ENCODE measurements around the gene TMEM80.
"Not testable (repeated sequence)": the region's sequence is repeated elsewhere in the genome, so short reads cannot be mapped to it uniquely, and the experiment has no call there.

TMEM80 gene

GRCh38 chr11:679271-680207 lies 16.1 kb upstream of the TMEM80 start:
- DNase-seq (ENCODE audit: low read depth in 1 of 2, low spot score in 1 of 2), result no peak

GRCh38 chr11:680476-680875 lies 15.1 kb upstream of the TMEM80 start:
- no peak for DNase-seq (ENCODE audit: low read depth in 1 of 2, low spot score in 1 of 2)

GRCh38 chr11:680970-681369 lies 14.6 kb upstream of the TMEM80 start:
- no peak for DNase-seq (ENCODE audit: low read depth in 1 of 2, low spot score in 1 of 2)

GRCh38 chr11:686451-687243 lies 9.0 kb upstream of the TMEM80 start:
- DNase-seq (ENCODE audit: low read depth in 1 of 2, low spot score in 1 of 2), result no peak

- DNase-seq (ENCODE audit: low read depth in 1 of 2, low spot score in 1 of 2), result no peak
These were observed 7.9 kb upstream of the TMEM80 start for GRCh38 chr11:687751-688150.

- no peak for DNase-seq (ENCODE audit: low read depth in 1 of 2, low spot score in 1 of 2)
These were observed 6.9 kb upstream of the TMEM80 start for GRCh38 chr11:688681-689080.

GRCh38 chr11:689625-690024 lies 6.0 kb upstream of the TMEM80 start:
- DNase-seq (ENCODE audit: low read depth in 1 of 2, low spot score in 1 of 2), result no peak

GRCh38 chr11:690244-690643 lies 5.4 kb upstream of the TMEM80 start:
- DNase-seq (ENCODE audit: low read depth in 1 of 2, low spot score in 1 of 2), result not testable (repeated sequence)

GRCh38 chr11:690738-691633 lies 4.6 kb upstream of the TMEM80 start:
- no peak for DNase-seq (ENCODE audit: low read depth in 1 of 2, low spot score in 1 of 2)

GRCh38 chr11:691710-692590 lies 3.7 kb upstream of the TMEM80 start:
- no peak for DNase-seq (ENCODE audit: low read depth in 1 of 2, low spot score in 1 of 2)

- no peak for DNase-seq (ENCODE audit: low read depth in 1 of 2, low spot score in 1 of 2)
These were observed 2.7 kb upstream of the TMEM80 start for GRCh38 chr11:692824-693414.

- DNase-seq (ENCODE audit: low read depth in 1 of 2, low spot score in 1 of 2), result no peak
These were observed 2.2 kb upstream of the TMEM80 start for GRCh38 chr11:693415-693831.

GRCh38 chr11:693887-694562 lies 1.6 kb upstream of the TMEM80 start:
- DNase-seq (ENCODE audit: low read depth in 1 of 2, low spot score in 1 of 2), result no peak

GRCh38 chr11:694563-695287 lies 891 bp upstream of the TMEM80 start, which contains the start of gene DEAF1:
TSS of gene DEAF1 (minus strand) at chr11:695222. CDS start at chr11:695047, 175 bp downstream.
- DNase-seq (ENCODE audit: low read depth in 1 of 2, low spot score in 1 of 2), result peak; percentile 98 to 99

GRCh38 chr11:695288-695537 lies 403 bp upstream of the TMEM80 start:
- DNase-seq (ENCODE audit: low read depth in 1 of 2, low spot score in 1 of 2), result no peak

- DNase-seq (ENCODE audit: low read depth in 1 of 2, low spot score in 1 of 2), result no peak
These were observed 1.4 kb downstream of the TMEM80 start for GRCh38 chr11:696955-697491.

- no peak for DNase-seq (ENCODE audit: low read depth in 1 of 2, low spot score in 1 of 2)
These were observed 2.2 kb downstream of the TMEM80 start for GRCh38 chr11:697811-698311.

GRCh38 chr11:698493-699115 lies 3.0 kb downstream of the TMEM80 start:
- DNase-seq (ENCODE audit: low read depth in 1 of 2, low spot score in 1 of 2), result no peak
